Cardiac fibroblast (primary cell): Measurements from ENCODE around the gene IL15.

Experiments used
- DNase-seq, 2 donors: peaks; one replicate each; pipeline versions ENCODE4 v3.0.0 to v3.0.0-alpha.2; 2010; ENCODE audit warnings: low read depth in 2 of 2
- H3K4me3 ChIP-seq, 2 donors: replicated peaks in 1 of 2; 1 replicate in 1 of 2; 2 replicates in 1 of 2; pipeline ENCODE4 v1.5.1; 2011; ENCODE audit warnings: low read depth in 2 of 2, low read length in 2 of 2, mild to moderate bottlenecking in 2 of 2, moderate library complexity in 1 of 2
- TF ChIP-seq, protein P1 (sequence below): IDR thresholded peaks from one replicate; pipeline ENCODE4 v1.5.1; 2011; ENCODE audit warnings: low read depth, mild to moderate bottlenecking, low read length, inconsistent platforms

Gene IL15

DNA sequence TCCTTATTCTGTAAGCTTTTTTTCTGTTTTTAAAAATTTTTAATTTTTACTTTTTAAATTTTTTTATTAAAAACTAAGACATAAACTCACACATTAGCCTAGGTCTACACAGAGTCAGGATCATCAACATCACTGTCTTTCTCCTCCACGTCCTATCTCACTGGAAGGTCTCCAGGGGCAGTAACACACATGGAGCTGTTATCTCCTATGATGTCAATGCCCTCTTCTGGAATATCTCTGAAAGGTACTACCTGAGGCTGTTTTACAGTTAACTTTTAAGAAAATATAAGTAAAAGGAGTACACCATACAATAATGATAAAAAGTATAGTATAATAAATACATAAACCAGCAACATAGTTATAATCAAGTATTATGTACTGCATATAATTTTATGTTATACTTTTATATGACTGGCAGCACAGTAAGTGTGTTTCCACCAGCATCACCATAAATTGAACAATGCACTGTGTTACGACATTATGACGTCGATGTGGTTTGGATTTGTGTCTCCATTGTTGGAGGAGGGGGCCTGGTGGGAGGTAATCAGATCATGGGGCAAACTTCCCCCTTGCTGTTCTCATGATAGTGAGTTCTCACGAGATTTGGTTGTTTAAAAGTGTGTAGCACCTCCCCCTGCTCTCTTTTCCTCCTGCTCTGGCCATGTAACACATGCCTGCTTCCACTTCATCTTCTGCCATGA, 21.3 kb downstream of the IL15 start:
- no peak for DNase-seq
- no peak overlapping the region for H3K4me3 ChIP-seq
- TF ChIP-seq, protein P1, sequence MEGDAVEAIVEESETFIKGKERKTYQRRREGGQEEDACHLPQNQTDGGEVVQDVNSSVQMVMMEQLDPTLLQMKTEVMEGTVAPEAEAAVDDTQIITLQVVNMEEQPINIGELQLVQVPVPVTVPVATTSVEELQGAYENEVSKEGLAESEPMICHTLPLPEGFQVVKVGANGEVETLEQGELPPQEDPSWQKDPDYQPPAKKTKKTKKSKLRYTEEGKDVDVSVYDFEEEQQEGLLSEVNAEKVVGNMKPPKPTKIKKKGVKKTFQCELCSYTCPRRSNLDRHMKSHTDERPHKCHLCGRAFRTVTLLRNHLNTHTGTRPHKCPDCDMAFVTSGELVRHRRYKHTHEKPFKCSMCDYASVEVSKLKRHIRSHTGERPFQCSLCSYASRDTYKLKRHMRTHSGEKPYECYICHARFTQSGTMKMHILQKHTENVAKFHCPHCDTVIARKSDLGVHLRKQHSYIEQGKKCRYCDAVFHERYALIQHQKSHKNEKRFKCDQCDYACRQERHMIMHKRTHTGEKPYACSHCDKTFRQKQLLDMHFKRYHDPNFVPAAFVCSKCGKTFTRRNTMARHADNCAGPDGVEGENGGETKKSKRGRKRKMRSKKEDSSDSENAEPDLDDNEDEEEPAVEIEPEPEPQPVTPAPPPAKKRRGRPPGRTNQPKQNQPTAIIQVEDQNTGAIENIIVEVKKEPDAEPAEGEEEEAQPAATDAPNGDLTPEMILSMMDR = no peak

DNA sequence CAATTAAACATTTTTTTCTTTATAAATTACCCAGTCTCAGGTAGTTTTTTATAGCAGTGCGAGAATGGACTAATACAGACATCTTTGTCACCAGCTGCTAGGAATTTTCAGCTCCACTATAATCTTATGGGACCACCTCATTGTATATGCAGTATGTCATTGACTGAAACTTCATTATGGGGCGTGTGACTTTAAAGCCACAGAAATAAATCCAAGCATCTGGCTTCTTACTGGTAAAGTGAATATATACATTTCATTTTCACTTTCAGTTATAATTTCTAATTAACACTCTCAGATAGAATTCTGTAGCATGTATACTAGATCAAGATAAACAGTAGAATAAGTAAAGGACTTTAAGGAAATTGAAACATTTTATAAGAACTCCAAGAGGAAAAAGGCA, 21.9 kb downstream of the IL15 start:
- TF ChIP-seq, protein P1 = no peak
- no peak for DNase-seq
- no peak overlapping the region for H3K4me3 ChIP-seq

DNA sequence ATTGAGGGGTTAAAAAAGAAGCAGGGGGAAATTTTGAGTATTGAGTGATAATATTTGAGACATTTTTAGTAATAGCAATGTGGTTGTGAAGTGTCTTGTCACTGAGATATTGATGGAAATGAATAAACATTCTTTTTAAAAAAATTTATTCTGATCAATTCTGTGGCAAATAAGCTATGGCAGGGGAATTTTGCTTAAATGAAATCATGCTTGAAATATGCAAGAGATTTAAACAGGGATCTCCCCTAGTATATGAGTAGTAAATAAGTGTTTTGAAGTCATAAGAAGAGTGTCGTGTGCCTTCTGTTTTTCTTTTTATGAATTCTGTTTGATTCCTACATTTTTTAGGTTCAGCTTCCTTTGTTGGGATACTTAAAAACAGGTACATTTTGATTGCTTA, 23.2 kb downstream of the IL15 start:
- no peak for DNase-seq
- TF ChIP-seq, protein P1 = no peak
- no peak overlapping the region for H3K4me3 ChIP-seq

DNA sequence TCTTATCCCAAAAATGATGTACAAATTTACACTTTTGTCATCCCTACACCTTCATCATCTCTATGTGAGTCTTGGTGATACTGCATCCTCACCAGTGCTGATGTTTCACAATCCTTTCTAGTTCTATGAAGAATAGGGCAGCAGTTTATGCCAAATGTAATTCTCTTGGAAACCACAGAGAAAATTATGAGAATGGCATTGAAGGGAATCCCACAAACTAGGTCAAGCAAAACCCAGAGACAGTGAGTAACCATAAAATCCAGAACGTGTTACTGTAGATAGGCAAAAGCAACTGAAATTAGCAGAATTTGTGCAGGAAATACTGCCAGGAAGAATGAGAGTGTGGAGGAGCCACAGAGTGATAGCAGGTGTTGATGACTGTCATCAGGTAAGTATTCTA, 24.5 kb downstream of the IL15 start:
- TF ChIP-seq, protein P1 = no peak
- DNase-seq = no peak
- H3K4me3 ChIP-seq = no peak overlapping the region

DNA sequence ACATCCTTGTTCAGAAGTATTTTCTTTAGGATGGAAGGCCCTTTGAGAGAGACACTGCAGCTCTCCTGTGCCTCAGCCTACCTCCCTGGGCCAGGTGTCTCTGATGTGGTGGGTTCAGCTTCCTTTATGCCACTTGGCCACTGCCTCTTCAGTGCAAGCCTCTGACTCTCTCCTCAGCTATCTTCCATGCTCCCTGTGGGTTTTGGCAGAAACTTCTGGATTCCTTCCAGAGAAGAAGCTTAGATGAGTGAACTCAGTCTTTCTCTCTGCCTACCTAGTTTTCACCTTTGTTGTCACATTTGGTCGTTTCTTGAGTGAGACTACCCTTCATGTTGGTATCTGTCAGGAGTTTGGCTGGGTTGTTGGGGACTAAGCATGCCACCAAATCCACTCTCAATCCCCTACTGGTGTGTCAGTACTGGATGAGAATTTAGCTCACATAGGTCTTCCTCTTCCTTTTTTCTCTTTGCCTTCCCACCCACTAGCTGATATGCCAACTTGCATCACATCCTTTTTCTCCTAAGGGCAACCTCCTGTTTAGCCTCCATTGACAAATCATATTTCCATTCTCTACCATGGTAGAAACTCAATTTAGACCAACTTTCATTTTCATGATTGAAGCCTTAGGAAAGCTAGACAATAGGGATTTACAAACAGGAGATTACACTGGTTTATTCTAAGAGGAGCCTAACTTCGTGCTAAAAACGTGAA, 32.0 kb downstream of the IL15 start:
- H3K4me3 ChIP-seq = no peak overlapping the region
- DNase-seq = no peak
- TF ChIP-seq, protein P1 = no peak

DNA sequence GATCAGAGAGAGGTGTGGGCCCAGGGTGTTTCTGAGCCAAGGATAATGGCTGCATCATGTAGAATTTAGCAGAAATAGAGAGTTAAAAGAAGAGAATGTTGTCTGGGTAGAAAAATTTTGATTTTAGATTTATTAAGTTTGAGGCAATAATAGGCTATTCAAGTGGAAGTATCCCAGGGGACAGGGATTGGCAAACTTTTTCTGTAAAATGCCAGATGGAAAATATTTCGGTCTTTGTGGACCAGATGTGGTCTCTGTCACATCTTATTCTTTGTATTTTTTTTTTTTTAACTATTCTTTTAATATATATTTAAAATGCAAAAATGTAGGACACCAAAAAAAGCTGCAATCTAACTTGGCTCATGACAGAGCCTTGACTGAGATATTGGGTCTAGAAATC, 33.1 kb downstream of the IL15 start:
- H3K4me3 ChIP-seq = no peak overlapping the region
- peak in 1 of 2 donors; percentile 14 for DNase-seq
- TF ChIP-seq, protein P1 = no peak
